HEK293T (cell line): ENCODE data around the gene PNLIP.

Source experiments
- CTCF ChIA-PET: fragments of 350-600 bp; formaldehyde crosslinking; extraction: SDS; loops from one replicate; lab custom pipeline; 2021; ENCODE audit warnings: antibody characterized with exemption, inconsistent platforms; lab: Yijun Ruan, JAX
- POLR2A ChIA-PET: fragments of 350-600 bp; formaldehyde crosslinking; extraction: SDS; loops from one replicate; lab custom pipeline; 2020; ENCODE audit warnings: antibody characterized with exemption, inconsistent platforms; lab: Yijun Ruan, JAX
- DNase-seq: peaks from one replicate; pipeline ENCODE4 v3.0.0; 2012; ENCODE audit warnings: mixed read lengths; ENCODE audit errors: extremely low spot score
- ARNT ChIP-seq: fragments of 450-650 bp; IDR thresholded peaks from 2 replicates; pipeline ENCODE4 v1.6.1; 2017; ENCODE audit warnings: mild to moderate bottlenecking
- BHLHE40 ChIP-seq: fragments of 450-650 bp; IDR thresholded peaks from 2 replicates; pipeline ENCODE4 v1.6.1; 2016; ENCODE audit warnings: mild to moderate bottlenecking, moderate library complexity, borderline replicate concordance
- CTBP1 ChIP-seq: fragments of 450-650 bp; IDR thresholded peaks from 2 replicates; pipeline ENCODE4 v1.6.1; 2016; ENCODE audit warnings: borderline replicate concordance
- ELF4 ChIP-seq: fragments of 450-650 bp; IDR thresholded peaks from 2 replicates; pipeline ENCODE4 v1.6.1; 2017; ENCODE audit warnings: antibody characterized with exemption
- FOXA1 ChIP-seq: fragments of 450-650 bp; IDR thresholded peaks from 2 replicates; pipeline ENCODE4 v1.6.1; 2016; ENCODE audit warnings: mild to moderate bottlenecking
- FOXK2 ChIP-seq: fragments of 450-650 bp; IDR thresholded peaks from 2 replicates; pipeline ENCODE4 v1.6.1; 2016; ENCODE audit warnings: mild to moderate bottlenecking
- FOXM1 ChIP-seq: fragments of 450-650 bp; IDR thresholded peaks from 2 replicates; pipeline ENCODE4 v1.6.1; 2017; ENCODE audit warnings: mild to moderate bottlenecking, borderline replicate concordance
- HDGF ChIP-seq: fragments of 450-650 bp; IDR thresholded peaks from 2 replicates; pipeline ENCODE4 v1.6.1; 2017; ENCODE audit warnings: antibody characterized with exemption, borderline replicate concordance
- L3MBTL2 ChIP-seq: fragments of 450-650 bp; conservative IDR thresholded peaks from 2 replicates; pipeline ENCODE4 v1.6.1; 2016; ENCODE audit warnings: mild to moderate bottlenecking
- LEF1 ChIP-seq: fragments of 450-650 bp; IDR thresholded peaks from 2 replicates; pipeline ENCODE4 v1.6.1; 2017; ENCODE audit warnings: mild to moderate bottlenecking, borderline replicate concordance
- NFRKB ChIP-seq: fragments of 450-650 bp; IDR thresholded peaks from 2 replicates; pipeline ENCODE4 v1.6.1; 2016; ENCODE audit warnings: mild to moderate bottlenecking, moderate library complexity
- SP1 ChIP-seq: fragments of 450-650 bp; IDR thresholded peaks from 2 replicates; pipeline ENCODE4 v1.6.1; 2017
- SUZ12 ChIP-seq: fragments of 450-650 bp; IDR thresholded peaks from 2 replicates; pipeline ENCODE4 v1.6.1; 2016; ENCODE audit warnings: mild to moderate bottlenecking
- TARDBP ChIP-seq: fragments of 450-650 bp; IDR thresholded peaks from 2 replicates; pipeline ENCODE4 v1.6.1; 2016
- ZNF384 ChIP-seq: fragments of 450-650 bp; IDR thresholded peaks from 2 replicates; pipeline ENCODE4 v1.6.1; 2016
- TF ChIP-seq, protein P1 (sequence below): fragments of 450-650 bp; IDR thresholded peaks from 2 replicates; pipeline ENCODE4 v1.6.1; 2016

Gene PNLIP

DNA sequence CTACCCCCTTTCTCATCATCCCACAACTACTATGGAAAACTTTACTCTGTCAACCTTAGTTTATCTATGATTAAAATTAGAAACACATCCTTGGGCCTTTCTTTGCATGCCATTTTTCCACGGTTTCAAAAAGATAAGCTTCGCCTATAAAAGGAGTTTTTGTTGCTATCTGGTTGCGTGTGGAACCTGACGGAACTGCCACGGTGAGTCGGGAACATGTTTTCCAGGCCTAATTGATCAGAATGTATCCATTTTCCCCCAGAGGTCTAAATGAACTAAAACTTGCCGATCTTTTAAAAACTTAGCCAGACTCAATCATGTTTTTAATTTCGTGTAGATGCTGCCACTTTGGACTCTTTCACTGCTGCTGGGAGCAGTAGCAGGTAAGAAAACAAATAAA lies at the start of gene PNLIP:
Gene PNLIP, plus strand, starts transcription at position 176 of the 400 bp plus-strand sequence. Its CDS starts 162 bp downstream, at position 338.
- TF ChIP-seq ARNT (no peak), ELF4 (no peak), SUZ12 (no peak), FOXA1 (no peak), LEF1 (no peak), HDGF (no peak), FOXM1 (no peak), BHLHE40 (no peak), CTBP1 (no peak)
- TF ChIP-seq, protein P1, sequence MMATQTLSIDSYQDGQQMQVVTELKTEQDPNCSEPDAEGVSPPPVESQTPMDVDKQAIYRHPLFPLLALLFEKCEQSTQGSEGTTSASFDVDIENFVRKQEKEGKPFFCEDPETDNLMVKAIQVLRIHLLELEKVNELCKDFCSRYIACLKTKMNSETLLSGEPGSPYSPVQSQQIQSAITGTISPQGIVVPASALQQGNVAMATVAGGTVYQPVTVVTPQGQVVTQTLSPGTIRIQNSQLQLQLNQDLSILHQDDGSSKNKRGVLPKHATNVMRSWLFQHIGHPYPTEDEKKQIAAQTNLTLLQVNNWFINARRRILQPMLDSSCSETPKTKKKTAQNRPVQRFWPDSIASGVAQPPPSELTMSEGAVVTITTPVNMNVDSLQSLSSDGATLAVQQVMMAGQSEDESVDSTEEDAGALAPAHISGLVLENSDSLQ, result no peak
- POLR2A ChIA-PET, result no interaction called here
- CTCF ChIA-PET, result no interaction called here
- DNase-seq, result no peak

DNA sequence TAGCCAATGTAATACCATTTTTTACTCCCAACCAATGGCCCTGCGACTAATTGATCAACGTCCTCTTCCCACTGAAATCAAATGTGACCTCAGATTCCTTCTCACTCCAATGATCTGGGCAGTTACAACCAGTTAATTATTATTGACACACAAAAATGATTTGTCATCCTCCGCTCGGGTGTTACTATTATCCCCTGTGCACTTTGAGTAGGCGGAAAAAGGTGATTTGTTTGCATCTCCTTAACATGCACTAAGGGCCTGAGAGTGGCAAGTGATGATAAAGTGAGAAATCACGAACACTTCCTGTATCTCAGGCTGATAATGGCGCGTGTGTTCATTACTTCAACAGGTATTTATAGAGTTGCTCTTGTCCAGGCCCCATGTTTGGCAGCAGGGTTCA lies 40.9 kb upstream of the PNLIP start:
- CTCF ChIA-PET, result interaction anchor here (0.6 kb wide), 1 partner anchor 291 kb away, joined by 6 read pairs; no protein-coding TSS in a partner anchor
- no peak for DNase-seq
- POLR2A ChIA-PET, result no interaction called here
- TF ChIP-seq L3MBTL2 (no peak), HDGF (no peak)

DNA sequence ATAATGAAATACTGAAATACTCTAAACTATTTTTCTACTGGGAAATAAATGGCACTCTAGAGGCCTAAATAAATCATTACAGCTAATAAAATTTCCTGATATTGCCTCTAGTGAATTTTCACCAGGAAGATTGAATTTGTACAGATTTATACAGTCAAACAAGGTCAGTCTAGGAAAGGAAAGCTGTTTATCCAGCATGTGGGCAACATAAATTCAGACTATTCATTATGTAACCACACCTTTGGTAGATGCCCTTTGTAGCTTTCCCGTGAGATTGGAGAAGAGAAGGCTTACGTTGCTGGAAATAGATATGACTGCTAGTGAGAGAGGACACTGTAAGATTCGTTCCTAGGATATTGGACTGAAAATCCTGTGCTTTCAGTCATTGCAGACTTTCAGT lies 35.2 kb upstream of the PNLIP start:
- ChIA-PET POLR2A (no interaction called here), CTCF (no interaction called here)
- TF ChIP-seq SUZ12 (no peak), LEF1 (no peak), SP1 (no peak), BHLHE40 (no peak), FOXA1 (no peak), HDGF (no peak), FOXK2 (no peak), ARNT (no peak), L3MBTL2 (no peak), FOXM1 (no peak), ZNF384 (no peak), CTBP1 (no peak), ELF4 (no peak), TARDBP (no peak), NFRKB (no peak)
- TF ChIP-seq, protein P1, result no peak
- DNase-seq, result no peak

DNA sequence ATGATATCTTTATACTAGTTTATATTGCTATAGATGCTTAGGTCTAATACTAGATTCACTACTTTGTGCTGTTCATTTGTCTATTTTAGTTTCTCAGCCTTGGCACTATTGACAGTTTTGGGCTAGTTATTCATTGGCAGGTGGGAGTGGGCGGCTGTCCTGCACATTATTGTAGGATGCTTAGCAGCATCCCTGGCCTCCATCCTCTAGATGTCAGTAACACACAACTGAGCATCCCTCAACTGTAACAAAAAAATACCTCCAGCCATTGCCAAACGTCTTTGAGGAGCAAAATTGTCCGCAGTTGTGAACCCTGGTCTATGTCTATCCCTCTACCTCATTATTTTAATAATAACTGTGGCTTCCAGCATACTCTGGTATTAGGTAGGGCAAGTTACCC lies 34.4 kb upstream of the PNLIP start:
- POLR2A ChIA-PET, result no interaction called here
- CTCF ChIA-PET, result no interaction called here
- TF ChIP-seq FOXK2 (no peak), NFRKB (no peak), ARNT (no peak), L3MBTL2 (no peak), BHLHE40 (no peak), SUZ12 (no peak), FOXM1 (no peak), TARDBP (no peak), SP1 (no peak), FOXA1 (no peak), CTBP1 (no peak), HDGF (no peak), ELF4 (no peak), ZNF384 (no peak), LEF1 (no peak)
- TF ChIP-seq, protein P1, result no peak
- no peak for DNase-seq

DNA sequence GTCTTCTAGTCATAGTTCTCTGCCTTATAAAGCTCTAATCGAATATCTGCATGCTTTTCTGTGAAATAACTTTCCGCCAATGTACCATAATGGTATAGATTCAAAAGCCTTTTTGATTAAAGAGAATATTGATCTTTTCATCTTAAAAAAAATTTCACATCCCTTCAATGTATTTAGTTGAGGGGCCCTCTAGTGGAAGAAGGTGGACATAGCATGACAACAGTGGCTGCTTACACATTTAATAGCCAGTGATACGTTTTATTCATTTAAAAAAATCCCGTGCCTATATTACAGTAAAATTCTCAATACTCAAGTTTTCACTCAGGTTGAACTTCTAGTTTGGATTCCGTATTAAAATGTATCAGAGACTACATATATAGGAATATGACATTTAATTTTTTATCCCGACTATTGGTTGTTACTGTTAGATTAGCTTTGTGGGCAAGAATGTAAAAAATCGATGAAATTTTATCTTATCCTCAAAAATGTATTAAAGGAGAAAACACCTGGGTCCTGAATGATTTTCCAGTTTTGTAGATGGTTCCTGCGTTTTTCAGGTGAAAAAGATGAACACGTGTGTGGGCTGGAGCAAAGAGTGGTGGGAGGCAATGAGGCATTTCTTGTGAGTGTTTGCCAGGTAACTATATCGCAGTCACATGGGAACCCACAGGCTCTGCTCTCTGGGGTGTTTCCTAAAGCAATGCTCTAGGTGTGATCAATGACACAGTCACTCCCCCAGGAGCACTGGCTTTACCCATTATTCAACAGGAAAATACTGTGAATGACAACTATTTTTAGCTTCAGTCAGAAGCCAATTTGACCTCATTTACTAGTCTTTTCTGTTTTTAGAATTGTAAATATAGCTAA lies 24.1 kb upstream of the PNLIP start:
- CTCF ChIA-PET, result interaction anchor here (0.6 to 1.1 kb wide), 5 partner anchors 14 to 212 kb away, joined by 3 to 4 read pairs (median 3); no protein-coding TSS in a partner anchor
- DNase-seq, result peak; percentile 50
- POLR2A ChIA-PET, result no interaction called here
- TF ChIP-seq NFRKB (no peak), BHLHE40 (no peak), ZNF384 (peak; percentile 63), FOXM1 (no peak), FOXK2 (no peak), LEF1 (no peak), SP1 (no peak), HDGF (no peak)
- TF ChIP-seq, protein P1, result no peak

DNA sequence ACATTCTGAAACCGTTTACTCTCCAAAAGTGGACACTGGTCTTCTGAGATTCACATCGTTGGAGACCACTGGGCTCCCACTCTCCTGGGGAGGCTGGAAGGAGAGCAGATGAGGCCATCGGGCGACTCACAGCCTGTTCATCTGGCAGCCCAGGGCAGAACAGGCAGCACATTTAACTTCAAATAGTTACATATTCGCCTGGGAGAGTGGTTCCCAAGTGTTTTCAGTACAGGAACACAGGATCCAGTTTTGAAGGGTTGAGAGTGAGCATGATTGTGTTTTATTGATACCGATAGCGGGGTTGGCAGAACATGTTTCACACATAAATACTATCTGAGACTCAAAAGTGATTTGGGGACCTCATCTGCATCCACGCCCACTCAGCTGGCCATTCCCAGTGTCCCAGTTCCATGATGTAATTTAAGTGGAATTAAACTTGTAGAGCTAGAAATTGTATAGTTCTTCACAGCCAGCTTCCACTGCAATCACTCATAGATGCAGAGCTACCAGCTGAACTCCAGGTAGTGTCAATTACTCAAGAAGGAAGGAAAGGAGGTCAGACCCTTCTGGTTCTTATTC lies 22.8 kb upstream of the PNLIP start:
- POLR2A ChIA-PET, result no interaction called here
- CTCF ChIA-PET, result interaction anchor here (1.1 kb wide), 1 partner anchor 52 kb away, joined by 4 read pairs; no protein-coding TSS in a partner anchor
- no peak for TF ChIP-seq LEF1
- DNase-seq, result no peak
